SH-SY5Y (cell line): ENCODE results near the gene DCDC1.

Experiments
- GATA2 ChIP-seq: IDR thresholded peaks from 2 replicates; pipeline ENCODE4 v1.6.1; 2011; ENCODE audit warnings: mild to moderate bottlenecking, low read depth, low read length
- GATA3 ChIP-seq: IDR thresholded peaks from 2 replicates; pipeline ENCODE4 v1.6.1; 2011; ENCODE audit warnings: low read depth, mild to moderate bottlenecking, low read length, moderate library complexity

DNA sequence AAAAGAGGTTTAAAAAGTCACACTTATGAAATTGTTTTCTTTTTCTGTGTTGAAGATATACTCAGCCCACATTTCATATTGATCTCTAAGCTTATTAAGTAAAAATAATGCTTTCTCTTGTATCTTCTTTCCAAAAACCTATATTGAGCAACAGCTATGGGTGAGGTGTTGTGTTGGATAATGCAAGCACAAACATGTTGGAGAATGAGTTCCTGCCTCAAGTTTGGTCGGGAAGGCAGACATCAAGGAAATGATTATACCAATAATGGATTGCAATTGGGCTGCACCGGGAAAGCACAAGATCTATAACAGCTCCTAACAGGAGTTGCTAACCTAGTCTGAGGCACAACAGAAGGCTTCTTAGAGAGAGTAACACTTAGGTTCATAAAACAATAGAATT, 474.5 kb downstream of the DCDC1 start:
- TF ChIP-seq GATA2: no peak
- TF ChIP-seq GATA3: no peak
